ENCODE results near the gene ARHGDIA. TPM values are rescaled to one million over a fixed set of nuclear protein-coding genes. Genes with fewer than 3 reads are reported as not detected.

The ARHGDIA gene
- total RNA-seq, 1 experiment from 2014 or later = 247 TPM

DNA sequence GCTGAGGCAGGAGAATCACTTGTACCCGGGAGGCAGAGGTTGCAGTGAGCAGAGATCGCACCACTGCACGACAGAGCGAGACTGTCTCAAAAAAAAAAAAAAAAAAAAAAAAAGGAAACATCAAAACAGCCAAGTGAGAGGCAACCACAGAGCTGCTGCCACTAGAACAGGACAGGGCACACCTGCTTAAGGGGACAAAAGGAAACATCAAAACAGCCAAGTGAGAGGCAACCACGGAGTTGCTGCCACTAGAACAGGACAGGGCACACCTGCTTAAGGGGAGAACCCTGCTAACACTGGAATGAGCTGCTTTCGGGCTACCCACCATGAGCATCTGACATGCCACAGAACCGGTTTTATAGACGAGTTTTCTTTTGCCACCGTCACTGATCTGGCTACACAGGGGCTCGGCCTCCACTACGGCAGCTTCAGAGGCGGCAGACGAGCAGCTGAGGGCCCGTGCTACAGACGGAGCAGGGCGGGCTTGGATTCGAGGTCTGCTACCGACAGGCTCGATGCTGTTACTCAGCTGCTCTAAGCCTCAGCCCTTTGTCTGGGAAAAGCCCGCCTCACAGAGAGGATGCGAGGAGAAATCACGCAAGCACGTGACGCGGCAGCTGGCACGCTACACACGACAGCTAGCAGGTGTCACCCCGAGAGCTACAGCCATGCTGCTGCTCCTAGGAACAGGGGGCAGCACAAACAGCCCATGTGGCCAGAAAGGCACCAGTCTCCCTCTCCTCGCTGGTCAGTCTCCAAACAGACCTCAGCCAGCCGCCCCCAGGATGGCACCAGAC is 12.8 kb downstream of the ARHGDIA start:
- H3K27me3 Mint-ChIP-seq (ENCODE audit: low read depth) = no peaks in the 10 kb centered on the region; the same call in 1 of the 2 replicates

More for the DNA sequence above, 12.8 kb downstream of the ARHGDIA start:
- TF ChIP-seq NR1H2 (CRISPR knock-in tag; IDR thresholded peaks at IDR 0.05) = no peak
- TF ChIP-seq, protein P1, sequence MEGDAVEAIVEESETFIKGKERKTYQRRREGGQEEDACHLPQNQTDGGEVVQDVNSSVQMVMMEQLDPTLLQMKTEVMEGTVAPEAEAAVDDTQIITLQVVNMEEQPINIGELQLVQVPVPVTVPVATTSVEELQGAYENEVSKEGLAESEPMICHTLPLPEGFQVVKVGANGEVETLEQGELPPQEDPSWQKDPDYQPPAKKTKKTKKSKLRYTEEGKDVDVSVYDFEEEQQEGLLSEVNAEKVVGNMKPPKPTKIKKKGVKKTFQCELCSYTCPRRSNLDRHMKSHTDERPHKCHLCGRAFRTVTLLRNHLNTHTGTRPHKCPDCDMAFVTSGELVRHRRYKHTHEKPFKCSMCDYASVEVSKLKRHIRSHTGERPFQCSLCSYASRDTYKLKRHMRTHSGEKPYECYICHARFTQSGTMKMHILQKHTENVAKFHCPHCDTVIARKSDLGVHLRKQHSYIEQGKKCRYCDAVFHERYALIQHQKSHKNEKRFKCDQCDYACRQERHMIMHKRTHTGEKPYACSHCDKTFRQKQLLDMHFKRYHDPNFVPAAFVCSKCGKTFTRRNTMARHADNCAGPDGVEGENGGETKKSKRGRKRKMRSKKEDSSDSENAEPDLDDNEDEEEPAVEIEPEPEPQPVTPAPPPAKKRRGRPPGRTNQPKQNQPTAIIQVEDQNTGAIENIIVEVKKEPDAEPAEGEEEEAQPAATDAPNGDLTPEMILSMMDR (IDR thresholded peaks at IDR 0.05) = no peak
- no peak for TF ChIP-seq SP1 (CRISPR knock-in tag; conservative IDR thresholded peaks at IDR 0.05)
- TF ChIP-seq RORB (CRISPR knock-in tag; IDR thresholded peaks at IDR 0.05) = no peak
- TF ChIP-seq TP53 (CRISPR knock-in tag; IDR thresholded peaks at IDR 0.05) = no peak
- TF ChIP-seq, protein P2, sequence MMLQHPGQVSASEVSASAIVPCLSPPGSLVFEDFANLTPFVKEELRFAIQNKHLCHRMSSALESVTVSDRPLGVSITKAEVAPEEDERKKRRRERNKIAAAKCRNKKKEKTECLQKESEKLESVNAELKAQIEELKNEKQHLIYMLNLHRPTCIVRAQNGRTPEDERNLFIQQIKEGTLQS (CRISPR knock-in tag; conservative IDR thresholded peaks at IDR 0.05) = no peak
- no peak for TF ChIP-seq MYBL2 (CRISPR knock-in tag; IDR thresholded peaks at IDR 0.05)
- TF ChIP-seq, protein P3, sequence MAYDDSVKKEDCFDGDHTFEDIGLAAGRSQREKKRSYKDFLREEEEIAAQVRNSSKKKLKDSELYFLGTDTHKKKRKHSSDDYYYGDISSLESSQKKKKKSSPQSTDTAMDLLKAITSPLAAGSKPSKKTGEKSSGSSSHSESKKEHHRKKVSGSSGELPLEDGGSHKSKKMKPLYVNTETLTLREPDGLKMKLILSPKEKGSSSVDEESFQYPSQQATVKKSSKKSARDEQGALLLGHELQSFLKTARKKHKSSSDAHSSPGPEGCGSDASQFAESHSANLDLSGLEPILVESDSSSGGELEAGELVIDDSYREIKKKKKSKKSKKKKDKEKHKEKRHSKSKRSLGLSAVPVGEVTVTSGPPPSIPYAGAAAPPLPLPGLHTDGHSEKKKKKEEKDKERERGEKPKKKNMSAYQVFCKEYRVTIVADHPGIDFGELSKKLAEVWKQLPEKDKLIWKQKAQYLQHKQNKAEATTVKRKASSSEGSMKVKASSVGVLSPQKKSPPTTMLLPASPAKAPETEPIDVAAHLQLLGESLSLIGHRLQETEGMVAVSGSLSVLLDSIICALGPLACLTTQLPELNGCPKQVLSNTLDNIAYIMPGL (CRISPR knock-in tag; IDR thresholded peaks at IDR 0.05) = no peak
- no peak for TF ChIP-seq RELA (CRISPR knock-in tag; IDR thresholded peaks at IDR 0.05; ENCODE audit: borderline replicate concordance)
- TF ChIP-seq, protein P4, sequence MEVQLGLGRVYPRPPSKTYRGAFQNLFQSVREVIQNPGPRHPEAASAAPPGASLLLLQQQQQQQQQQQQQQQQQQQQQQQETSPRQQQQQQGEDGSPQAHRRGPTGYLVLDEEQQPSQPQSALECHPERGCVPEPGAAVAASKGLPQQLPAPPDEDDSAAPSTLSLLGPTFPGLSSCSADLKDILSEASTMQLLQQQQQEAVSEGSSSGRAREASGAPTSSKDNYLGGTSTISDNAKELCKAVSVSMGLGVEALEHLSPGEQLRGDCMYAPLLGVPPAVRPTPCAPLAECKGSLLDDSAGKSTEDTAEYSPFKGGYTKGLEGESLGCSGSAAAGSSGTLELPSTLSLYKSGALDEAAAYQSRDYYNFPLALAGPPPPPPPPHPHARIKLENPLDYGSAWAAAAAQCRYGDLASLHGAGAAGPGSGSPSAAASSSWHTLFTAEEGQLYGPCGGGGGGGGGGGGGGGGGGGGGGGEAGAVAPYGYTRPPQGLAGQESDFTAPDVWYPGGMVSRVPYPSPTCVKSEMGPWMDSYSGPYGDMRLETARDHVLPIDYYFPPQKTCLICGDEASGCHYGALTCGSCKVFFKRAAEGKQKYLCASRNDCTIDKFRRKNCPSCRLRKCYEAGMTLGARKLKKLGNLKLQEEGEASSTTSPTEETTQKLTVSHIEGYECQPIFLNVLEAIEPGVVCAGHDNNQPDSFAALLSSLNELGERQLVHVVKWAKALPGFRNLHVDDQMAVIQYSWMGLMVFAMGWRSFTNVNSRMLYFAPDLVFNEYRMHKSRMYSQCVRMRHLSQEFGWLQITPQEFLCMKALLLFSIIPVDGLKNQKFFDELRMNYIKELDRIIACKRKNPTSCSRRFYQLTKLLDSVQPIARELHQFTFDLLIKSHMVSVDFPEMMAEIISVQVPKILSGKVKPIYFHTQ (CRISPR knock-in tag; IDR thresholded peaks at IDR 0.05) = no peak
- no peak for TF ChIP-seq OVOL2 (CRISPR knock-in tag; IDR thresholded peaks at IDR 0.05; ENCODE audit: borderline replicate concordance)
- no peak for TF ChIP-seq NFE2L1 (CRISPR knock-in tag; IDR thresholded peaks at IDR 0.05)
- no peak for TF ChIP-seq ZNF121 (CRISPR knock-in tag; IDR thresholded peaks at IDR 0.05)
- TF ChIP-seq, protein P5, sequence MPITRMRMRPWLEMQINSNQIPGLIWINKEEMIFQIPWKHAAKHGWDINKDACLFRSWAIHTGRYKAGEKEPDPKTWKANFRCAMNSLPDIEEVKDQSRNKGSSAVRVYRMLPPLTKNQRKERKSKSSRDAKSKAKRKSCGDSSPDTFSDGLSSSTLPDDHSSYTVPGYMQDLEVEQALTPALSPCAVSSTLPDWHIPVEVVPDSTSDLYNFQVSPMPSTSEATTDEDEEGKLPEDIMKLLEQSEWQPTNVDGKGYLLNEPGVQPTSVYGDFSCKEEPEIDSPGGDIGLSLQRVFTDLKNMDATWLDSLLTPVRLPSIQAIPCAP (CRISPR knock-in tag; IDR thresholded peaks at IDR 0.05) = no peak
- TF ChIP-seq, protein P6, sequence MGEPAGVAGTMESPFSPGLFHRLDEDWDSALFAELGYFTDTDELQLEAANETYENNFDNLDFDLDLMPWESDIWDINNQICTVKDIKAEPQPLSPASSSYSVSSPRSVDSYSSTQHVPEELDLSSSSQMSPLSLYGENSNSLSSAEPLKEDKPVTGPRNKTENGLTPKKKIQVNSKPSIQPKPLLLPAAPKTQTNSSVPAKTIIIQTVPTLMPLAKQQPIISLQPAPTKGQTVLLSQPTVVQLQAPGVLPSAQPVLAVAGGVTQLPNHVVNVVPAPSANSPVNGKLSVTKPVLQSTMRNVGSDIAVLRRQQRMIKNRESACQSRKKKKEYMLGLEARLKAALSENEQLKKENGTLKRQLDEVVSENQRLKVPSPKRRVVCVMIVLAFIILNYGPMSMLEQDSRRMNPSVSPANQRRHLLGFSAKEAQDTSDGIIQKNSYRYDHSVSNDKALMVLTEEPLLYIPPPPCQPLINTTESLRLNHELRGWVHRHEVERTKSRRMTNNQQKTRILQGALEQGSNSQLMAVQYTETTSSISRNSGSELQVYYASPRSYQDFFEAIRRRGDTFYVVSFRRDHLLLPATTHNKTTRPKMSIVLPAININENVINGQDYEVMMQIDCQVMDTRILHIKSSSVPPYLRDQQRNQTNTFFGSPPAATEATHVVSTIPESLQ (CRISPR knock-in tag; IDR thresholded peaks at IDR 0.05) = no peak
- H3K4me1 Mint-ChIP-seq = peaks cover 21% of the 10 kb centered on the region
- peak overlapping the region; percentile 87 for H3K4me3 Mint-ChIP-seq
- no peaks in the 10 kb centered on the region for H3K9me3 Mint-ChIP-seq
- DNase-seq (ENCODE audit: low spot score) (no peak), ATAC-seq (no peak)
- ChIA-PET POLR2A (no interaction called here), CTCF (interaction anchor here (0.6 to 1.5 kb wide), 2 partner anchors 11 to 123 kb away, joined by 3 to 6 read pairs; no protein-coding TSS in a partner anchor)
- H3K36me3 Mint-ChIP-seq = peaks cover 46% of the 10 kb centered on the region
- H3K27ac Mint-ChIP-seq = no peak overlapping the region
